GM23338 (cell line): Measurements from ENCODE around the gene LMBR1.

Experiments used
- CREB1 ChIP-seq: fragments of 250-450 bp; sonication (Bioruptor Pico); IDR thresholded peaks from 2 replicates; pipeline ENCODE4 v1.5.0; 2020; ENCODE audit warnings: low read depth, mild to moderate bottlenecking, moderate library complexity
- EZH2 ChIP-seq: fragments of 200-600 bp; sonication (generic); IDR thresholded peaks from one replicate; pipeline ENCODE4 v1.8.0; 2017; ENCODE audit warnings: antibody characterized with exemption, mild to moderate bottlenecking, low read depth; ENCODE audit not compliant: unreplicated experiment
- EZH2phosphoT487 ChIP-seq: fragments of 200-600 bp; sonication (generic); IDR thresholded peaks from one replicate; pipeline ENCODE4 v1.8.1; 2018; ENCODE audit warnings: antibody characterized with exemption; ENCODE audit not compliant: unreplicated experiment
- POLR2AphosphoS5 ChIP-seq: IDR thresholded peaks from 2 replicates; pipeline ENCODE4 v1.6.1; 2016; ENCODE audit warnings: antibody characterized with exemption, low read depth
- TF ChIP-seq, protein P1 (sequence below), 2 experiments: fragments of 200-600 bp in 1 of 2; sonication (generic) in 1 of 2; conservative IDR thresholded peaks; 2 replicates each; pipeline versions ENCODE4 v1.5.1 to v1.6.1; 2016 to 2017; ENCODE audit warnings: antibody characterized with exemption in 2 of 2, low read depth in 2 of 2, mild to moderate bottlenecking in 2 of 2, moderate library complexity in 1 of 2

DNA sequence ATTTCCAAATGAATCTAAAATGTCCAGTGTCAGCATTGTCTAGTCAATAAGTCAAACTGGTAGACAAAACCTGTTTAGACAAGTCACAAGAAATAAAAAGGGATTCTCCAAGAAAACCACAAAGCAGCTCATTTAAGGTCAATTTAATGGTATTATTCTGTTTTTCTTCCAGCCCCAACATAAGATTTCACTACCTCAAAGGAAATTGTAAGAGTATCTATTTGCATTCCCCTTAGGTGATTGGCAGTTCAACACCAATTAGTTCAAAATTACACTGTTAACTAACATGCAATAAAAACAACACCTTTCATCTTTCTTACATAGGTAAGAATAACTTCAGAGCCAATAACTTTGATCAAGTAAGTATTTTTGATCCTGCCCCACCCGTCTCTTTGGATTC lies 146.1 kb downstream of the LMBR1 start:
- TF ChIP-seq, protein P1, sequence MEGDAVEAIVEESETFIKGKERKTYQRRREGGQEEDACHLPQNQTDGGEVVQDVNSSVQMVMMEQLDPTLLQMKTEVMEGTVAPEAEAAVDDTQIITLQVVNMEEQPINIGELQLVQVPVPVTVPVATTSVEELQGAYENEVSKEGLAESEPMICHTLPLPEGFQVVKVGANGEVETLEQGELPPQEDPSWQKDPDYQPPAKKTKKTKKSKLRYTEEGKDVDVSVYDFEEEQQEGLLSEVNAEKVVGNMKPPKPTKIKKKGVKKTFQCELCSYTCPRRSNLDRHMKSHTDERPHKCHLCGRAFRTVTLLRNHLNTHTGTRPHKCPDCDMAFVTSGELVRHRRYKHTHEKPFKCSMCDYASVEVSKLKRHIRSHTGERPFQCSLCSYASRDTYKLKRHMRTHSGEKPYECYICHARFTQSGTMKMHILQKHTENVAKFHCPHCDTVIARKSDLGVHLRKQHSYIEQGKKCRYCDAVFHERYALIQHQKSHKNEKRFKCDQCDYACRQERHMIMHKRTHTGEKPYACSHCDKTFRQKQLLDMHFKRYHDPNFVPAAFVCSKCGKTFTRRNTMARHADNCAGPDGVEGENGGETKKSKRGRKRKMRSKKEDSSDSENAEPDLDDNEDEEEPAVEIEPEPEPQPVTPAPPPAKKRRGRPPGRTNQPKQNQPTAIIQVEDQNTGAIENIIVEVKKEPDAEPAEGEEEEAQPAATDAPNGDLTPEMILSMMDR (conservative IDR thresholded peaks at IDR 0.05; ENCODE audit: low read depth in 2 of 2), result no peak
- TF ChIP-seq EZH2, result no peak
- no peak for TF ChIP-seq POLR2AphosphoS5
- no peak for TF ChIP-seq EZH2phosphoT487
- no peak for TF ChIP-seq CREB1
